B cell (primary cell): Measurements from ENCODE around the gene ARL4C. TPM values are rescaled to one million over a fixed set of nuclear protein-coding genes. Genes with fewer than 3 reads are reported as not detected.

ENCODE experiments used
- ATAC-seq: fragments of 200-7000 bp; cut with Tn5 transposase; one replicate; pipeline ENCODE4 v1.10.0; 2021; ENCODE audit warnings: low read depth, mild to moderate bottlenecking, moderate number of reproducible peaks, moderate library complexity
- CTCF ChIA-PET: fragments of 350-600 bp; sonication (Branson Sonifier 250); formaldehyde crosslinking; loops from one replicate; lab custom pipeline; 2021; ENCODE audit warnings: antibody characterized with exemption, inconsistent platforms; lab: Charles Lee
- POLR2A ChIA-PET: fragments of 350-600 bp; sonication (Branson Sonifier 250); formaldehyde crosslinking; loops from one replicate; lab custom pipeline; 2021; ENCODE audit warnings: antibody characterized with exemption; lab: Charles Lee
- DNase-seq: peaks from one replicate; pipeline ENCODE4 v3.0.0; 2013
- H2AFZ ChIP-seq: 2 replicates; pipeline ENCODE4 v1.6.1; 2012; ENCODE audit warnings: mild to moderate bottlenecking, low read depth, low read length; ENCODE audit not compliant: insufficient read depth, poor library complexity, severe bottlenecking
- H3K27ac ChIP-seq, 2 donors: 1 replicate in 1 of 2; 2 replicates in 1 of 2; pipeline ENCODE4 v1.5.1; 2012 to 2013; ENCODE audit warnings: low read length in 2 of 2, mild to moderate bottlenecking in 2 of 2, moderate library complexity in 1 of 2
- H3K27me3 ChIP-seq, 4 experiments: fragments of 200-600 bp in 1 of 4; sonication (generic) in 1 of 4; replicated peaks in 1 of 4; 1 replicate in 2 of 4; 2 replicates in 2 of 4; pipeline versions ENCODE4 v1.6.1 to v1.7.0; 2013 to 2016; ENCODE audit warnings: low read length in 3 of 4, mild to moderate bottlenecking in 2 of 4, mixed read lengths in 1 of 4, moderate library complexity in 1 of 4; ENCODE audit not compliant: insufficient read depth in 4 of 4, control insufficient read depth in 3 of 4; ENCODE audit errors: control extremely low read depth in 1 of 4
- H3K36me3 ChIP-seq, 2 experiments: replicated peaks in 1 of 2; 1 replicate in 1 of 2; 2 replicates in 1 of 2; pipeline versions ENCODE4 v1.6.1 to v1.7.1; 2013; ENCODE audit warnings: low read length in 1 of 2; ENCODE audit not compliant: insufficient read depth in 2 of 2, control insufficient read depth in 1 of 2; ENCODE audit errors: control extremely low read depth in 1 of 2, extremely low read depth in 1 of 2
- H3K4me1 ChIP-seq, 2 donors: fragments of 200-600 bp in 1 of 2; sonication (generic) in 1 of 2; 1 replicate in 1 of 2; 2 replicates in 1 of 2; pipeline versions ENCODE4 v1.5.1 to v1.6.1; 2013 to 2017; ENCODE audit warnings: low read length in 2 of 2; ENCODE audit not compliant: control insufficient read depth in 2 of 2, insufficient read depth in 2 of 2
- H3K4me2 ChIP-seq: replicated peaks from 2 replicates; pipeline ENCODE3; 2012; ENCODE audit warnings: mild to moderate bottlenecking, low read depth, low read length; ENCODE audit not compliant: poor library complexity, severe bottlenecking
- H3K4me3 ChIP-seq, 5 experiments: fragments of 200-600 bp in 1 of 5; sonication (generic) in 1 of 5; 1 replicate in 3 of 5; 2 replicates in 2 of 5; pipeline versions ENCODE4 v1.5.1 to v1.7.0; 2011 to 2016; ENCODE audit warnings: low read length in 4 of 5, mild to moderate bottlenecking in 4 of 5, low read depth in 2 of 5, control low read depth in 1 of 5, moderate library complexity in 1 of 5; ENCODE audit not compliant: insufficient read depth in 1 of 5; ENCODE audit errors: control extremely low read depth in 1 of 5, extremely low read depth in 1 of 5
- H3K79me2 ChIP-seq: fragments of 200-600 bp; sonication (generic); one replicate; pipeline ENCODE4 v1.6.0; 2016; ENCODE audit warnings: low read length; ENCODE audit not compliant: control insufficient read depth, insufficient read depth
- H3K9ac ChIP-seq: fragments of 200-600 bp; sonication (generic); 2 replicates; pipeline ENCODE4 v1.6.1; 2017; ENCODE audit warnings: mild to moderate bottlenecking, low read length, moderate library complexity
- H3K9me3 ChIP-seq, 3 donors: one replicate each; pipeline versions ENCODE4 v1.6.1 to v1.7.1; 2013; ENCODE audit warnings: low read length in 2 of 3; ENCODE audit not compliant: control insufficient read depth in 2 of 3, insufficient read depth in 1 of 3; ENCODE audit errors: control extremely low read depth in 1 of 3
- H4K20me1 ChIP-seq: 2 replicates; pipeline ENCODE4 v1.6.0; 2012; ENCODE audit warnings: mild to moderate bottlenecking, low read length; ENCODE audit not compliant: insufficient read depth, control insufficient read depth, poor library complexity, severe bottlenecking
- H3K27ac Mint-ChIP-seq: one replicate; pipeline ENCODE4 v1.8.0; 2021; ENCODE audit warnings: mixed read lengths
- H3K27me3 Mint-ChIP-seq: one replicate; pipeline ENCODE4 v1.8.0; 2021; ENCODE audit warnings: mixed read lengths
- H3K4me1 Mint-ChIP-seq: one replicate; pipeline ENCODE4 v1.8.0; 2021; ENCODE audit warnings: mixed read lengths
- H3K4me3 Mint-ChIP-seq: one replicate; pipeline ENCODE4 v1.8.0; 2021; ENCODE audit warnings: mixed read lengths
- H3K9me3 Mint-ChIP-seq: one replicate; pipeline ENCODE4 v1.8.0; 2022; ENCODE audit warnings: mixed read lengths; ENCODE audit not compliant: insufficient read depth
- CTCF ChIP-seq: fragments of 200-600 bp; IDR thresholded peaks from one replicate; pipeline ENCODE4 v1.8.0; 2022; ENCODE audit warnings: antibody characterized with exemption, mild to moderate bottlenecking
- EZH2 ChIP-seq: IDR thresholded peaks from 2 replicates; pipeline ENCODE4 v1.6.1; 2012; ENCODE audit warnings: borderline replicate concordance, low read depth, mild to moderate bottlenecking, moderate library complexity, low read length; ENCODE audit not compliant: insufficient read depth, poor library complexity, severe bottlenecking
- WGBS: methylation state at CpG from one replicate; pipeline ENCODE4 v1.1.5; 2013; ENCODE audit warnings: missing lambda C conversion rate; ENCODE audit not compliant: insufficient coverage; 5-methylcytosine and 5-hydroxymethylcytosine counted together
- intact Hi-C: fragments of 100-400 bp; cut with micrococcal nuclease; formaldehyde crosslinking; loops from one replicate; pipeline ENCODE4 v1.10.0; 2022
- polyA plus RNA-seq: library from polyadenylated mRNA; depleted of rRNA; stranded (reverse); fragments of >200 nt; gene quantifications from 2 replicates; pipeline ENCODE4 v1.2.3, GENCODE V29; 2012
- total RNA-seq, 2 donors: library from RNA; stranded (reverse); fragments of 120-200 nt in 1 of 2; gene quantifications; 1 replicate in 1 of 2; 2 replicates in 1 of 2; pipeline versions ENCODE4 v1.2.3 to v1.2.4, GENCODE V29; 2013 to 2022

ARL4C gene
- total and polyA plus RNA-seq, 2 donors (not counting 1 experiment from before 2014, with no cell fraction given): 20.2 to 22.5 TPM

GRCh38 chr2:234454433-234454832 lies 42.4 kb downstream of the ARL4C start:
- H3K27ac Mint-ChIP-seq: peak overlapping the region; percentile 43
- H3K4me1 Mint-ChIP-seq: peaks cover 57% of the 10 kb centered on the region
- Histone ChIP-seq H3K27ac (peak overlapping the region; percentile 39 to 76), H3K4me2 (peak overlapping the region; percentile 68), H3K9me3 (peaks cover 0 to 10% (median 4%) of the 10 kb centered on the region in 3 donors), H3K27me3 (no peaks in the 10 kb centered on the region), H2AFZ (peak overlapping the region; percentile 26), H3K79me2 (peaks cover 3% of the 10 kb centered on the region), H3K36me3 (no peaks in the 10 kb centered on the region), H3K4me1 (peaks cover 44 to 61% of the 10 kb centered on the region in 2 donors), H3K9ac (peak overlapping the region; percentile 53), H3K4me3 (peak overlapping the region; percentile 25 to 45 (median 37)), H4K20me1 (no peaks in the 10 kb centered on the region)
- peak overlapping the region; percentile 56 for H3K4me3 Mint-ChIP-seq
- ATAC-seq (peak; percentile 82), DNase-seq (peak; percentile 75)
- TF ChIP-seq CTCF (no peak), EZH2 (no peak)
- CTCF ChIA-PET: interaction anchor here (0.8 to 2.4 kb wide), 8 partner anchors 10 to 166 kb away, joined by 3 to 7 read pairs (median 6); no protein-coding TSS in a partner anchor
- intact Hi-C loops: no loop called here
- H3K9me3 Mint-ChIP-seq: peaks cover 8% of the 10 kb centered on the region
- POLR2A ChIA-PET: interaction anchor here (0.7 to 1.0 kb wide), 3 partner anchors 32 to 290 kb away, joined by 3 to 4 read pairs (median 3); no protein-coding TSS in a partner anchor
- H3K27me3 Mint-ChIP-seq: no peaks in the 10 kb centered on the region
- WGBS: no CpG with 5 or more reads among the region's 4 CpGs

GRCh38 chr2:234453216-234453615 lies 43.7 kb downstream of the ARL4C start:
- intact Hi-C loops: no loop called here
- Mint-ChIP-seq H3K4me1 (peaks cover 62% of the 10 kb centered on the region), H3K9me3 (peaks cover 6% of the 10 kb centered on the region), H3K27ac (peak overlapping the region; percentile 44), H3K4me3 (peak overlapping the region; percentile 58), H3K27me3 (no peaks in the 10 kb centered on the region)
- Histone ChIP-seq H3K9me3 (peaks cover 0 to 6% (median 2%) of the 10 kb centered on the region in 3 donors), H3K4me1 (peaks cover 48 to 68% of the 10 kb centered on the region in 2 donors), H3K27ac (peak overlapping the region in 1 of 2 donors; percentile 76), H3K36me3 (no peaks in the 10 kb centered on the region), H3K4me3 (peak overlapping the region in 4 of 5 experiments; percentile 32 to 45 (median 37)), H2AFZ (no peak overlapping the region), H3K4me2 (peak overlapping the region; percentile 68), H3K27me3 (no peaks in the 10 kb centered on the region), H3K79me2 (peaks cover 3% of the 10 kb centered on the region), H3K9ac (no peak overlapping the region), H4K20me1 (no peaks in the 10 kb centered on the region)
- no peak for ATAC-seq
- ChIA-PET POLR2A (no interaction called here), CTCF (interaction anchor here (2.4 kb wide), 1 partner anchor 30 kb away, joined by 6 read pairs; no protein-coding TSS in a partner anchor)
- no peak for TF ChIP-seq EZH2
- TF ChIP-seq CTCF: no peak
- DNase-seq: no peak
- 76% methylated on average over 3 of the region's 5 CpGs for WGBS
